NCI-H1048 (cell line): ENCODE data around the gene FBXO46.

ENCODE experiments used
- DNase-seq: peaks from one replicate; lab custom pipeline; 2025; lab: John Stamatoyannopoulos, UW

FBXO46 gene, protein sequence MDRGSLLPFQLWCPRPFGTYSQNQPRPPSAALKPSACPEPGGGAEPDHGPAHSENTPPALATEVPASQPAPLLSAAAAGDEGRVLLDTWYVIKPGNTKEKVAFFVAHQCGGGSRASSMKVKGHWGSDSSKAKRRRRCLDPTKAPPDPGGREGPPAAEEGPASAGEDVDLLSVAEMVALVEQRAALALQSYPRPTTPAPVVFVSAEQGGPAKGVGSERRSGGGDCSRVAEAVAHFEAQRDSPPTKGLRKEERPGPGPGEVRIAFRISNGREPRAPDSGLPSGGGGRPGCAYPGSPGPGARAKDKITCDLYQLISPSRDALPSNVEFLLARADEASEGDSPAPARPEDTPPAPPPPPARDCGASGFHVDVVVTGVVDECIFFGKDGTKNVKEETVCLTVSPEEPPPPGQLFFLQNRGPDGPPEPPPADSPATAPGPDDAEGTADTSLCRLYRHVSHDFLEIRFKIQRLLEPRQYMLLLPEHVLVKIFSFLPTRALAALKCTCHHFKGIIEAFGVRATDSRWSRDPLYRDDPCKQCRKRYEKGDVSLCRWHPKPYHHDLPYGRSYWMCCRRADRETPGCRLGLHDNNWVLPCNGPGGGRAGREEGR

DNA sequence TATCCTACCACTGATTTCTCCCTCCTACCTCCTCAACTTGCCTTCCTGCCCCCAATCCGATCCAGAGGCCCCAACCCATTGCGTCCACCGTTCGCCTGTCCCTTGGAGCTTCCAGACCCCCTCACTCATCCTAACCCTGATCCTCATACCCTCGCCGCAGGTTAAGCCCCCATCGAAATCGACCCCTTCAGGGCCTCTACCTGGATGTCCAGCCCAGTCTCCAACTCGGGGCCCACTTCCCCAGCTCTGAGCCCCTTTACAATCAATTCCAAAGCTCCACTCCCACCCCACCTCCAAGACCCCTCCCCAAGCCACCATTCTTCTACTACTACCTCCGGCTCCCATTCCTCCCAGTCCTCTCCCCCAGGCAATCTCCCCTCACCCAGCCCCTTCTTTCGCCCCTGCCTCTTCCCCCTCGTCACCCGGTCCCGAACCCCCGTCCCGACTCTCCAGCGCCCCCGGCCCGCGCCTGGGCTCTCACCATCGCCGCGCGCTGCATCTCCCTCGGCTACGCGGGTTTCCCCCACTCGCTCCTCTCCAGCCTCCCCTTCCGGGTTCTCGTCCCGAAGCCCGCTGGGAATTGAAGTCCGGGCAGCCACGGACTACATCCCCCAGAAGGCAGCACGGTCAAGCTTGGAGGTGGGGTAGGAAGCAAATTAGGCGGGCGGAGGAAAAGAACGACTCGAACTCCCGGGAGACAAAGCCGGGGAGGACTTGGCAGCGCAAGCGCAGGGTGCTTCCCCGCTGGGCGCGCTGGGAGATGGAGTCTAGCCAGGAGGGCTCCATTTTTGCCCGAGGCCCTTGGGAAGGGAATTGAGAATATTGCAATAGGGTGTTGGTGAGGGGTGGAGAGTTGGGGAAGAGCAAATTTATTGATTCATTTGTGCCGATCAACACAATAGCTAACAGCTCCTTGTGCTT lies at the start of gene FBXO46:
Gene FBXO46, minus strand, starts transcription at position 529 of the 921 bp plus-strand sequence. CDS start 17,401 bp downstream, outside the sequence.
- peak; percentile 94 for DNase-seq

DNA sequence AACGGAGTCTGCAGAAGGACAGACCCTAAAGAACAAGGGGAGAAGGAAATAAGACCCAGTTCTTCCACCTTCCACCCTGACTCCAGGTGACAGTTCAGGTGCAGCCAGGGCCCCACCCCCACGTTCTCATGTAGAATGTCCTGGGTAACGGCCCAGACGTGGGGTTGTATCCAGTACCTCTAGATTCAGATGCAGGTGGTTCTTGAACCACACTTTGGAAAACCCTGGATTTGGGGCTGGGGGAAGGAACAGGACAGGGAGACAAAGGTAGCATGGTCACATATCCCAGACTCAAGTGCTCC lies 49.4 kb upstream of the FBXO46 start:
- DNase-seq: no peak

DNA sequence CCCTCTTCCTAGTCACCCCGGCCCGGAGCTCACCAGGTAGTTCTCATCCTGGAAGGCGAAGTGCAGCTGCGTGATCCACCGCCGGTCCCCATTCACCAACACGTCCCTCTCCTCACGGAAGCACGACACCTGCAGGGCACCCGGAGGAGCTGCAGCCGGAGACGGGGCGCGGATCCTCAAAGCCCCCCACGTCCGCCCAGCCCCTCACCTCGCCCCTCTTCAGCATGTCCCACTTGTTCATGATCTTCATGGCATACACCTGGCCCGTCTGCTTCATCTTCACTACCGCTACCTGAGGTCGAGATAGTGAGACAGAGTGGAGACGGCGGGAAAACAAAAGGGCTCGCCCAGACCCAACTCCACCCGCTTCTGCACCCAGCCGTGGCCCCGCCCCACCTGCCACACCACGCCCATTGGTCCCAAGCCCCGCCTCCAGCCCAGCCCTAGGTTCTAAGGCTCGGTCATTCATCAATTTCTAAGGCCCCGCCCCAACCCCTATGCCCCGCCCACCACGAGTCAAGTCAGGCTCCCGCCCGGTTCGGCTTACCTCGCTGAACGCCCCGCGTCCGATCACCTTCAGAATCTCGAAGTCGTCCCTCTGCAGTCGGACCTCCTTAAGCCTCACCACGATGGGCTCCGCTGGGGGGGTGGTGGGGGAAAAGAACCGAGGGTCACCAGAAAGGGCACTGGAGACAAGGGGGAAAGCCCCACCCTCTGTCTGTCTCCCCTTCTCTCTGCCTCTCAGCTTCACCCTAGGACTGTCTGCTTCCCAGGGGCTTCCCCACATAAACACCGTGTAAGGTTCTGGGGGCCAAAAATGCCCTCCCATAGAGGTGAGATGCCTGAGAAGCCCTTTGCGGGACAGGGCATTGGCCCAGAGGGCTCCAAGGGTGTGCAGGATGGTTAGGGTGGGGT lies 48.8 kb upstream of the FBXO46 start:
- DNase-seq: peak; percentile 79

DNA sequence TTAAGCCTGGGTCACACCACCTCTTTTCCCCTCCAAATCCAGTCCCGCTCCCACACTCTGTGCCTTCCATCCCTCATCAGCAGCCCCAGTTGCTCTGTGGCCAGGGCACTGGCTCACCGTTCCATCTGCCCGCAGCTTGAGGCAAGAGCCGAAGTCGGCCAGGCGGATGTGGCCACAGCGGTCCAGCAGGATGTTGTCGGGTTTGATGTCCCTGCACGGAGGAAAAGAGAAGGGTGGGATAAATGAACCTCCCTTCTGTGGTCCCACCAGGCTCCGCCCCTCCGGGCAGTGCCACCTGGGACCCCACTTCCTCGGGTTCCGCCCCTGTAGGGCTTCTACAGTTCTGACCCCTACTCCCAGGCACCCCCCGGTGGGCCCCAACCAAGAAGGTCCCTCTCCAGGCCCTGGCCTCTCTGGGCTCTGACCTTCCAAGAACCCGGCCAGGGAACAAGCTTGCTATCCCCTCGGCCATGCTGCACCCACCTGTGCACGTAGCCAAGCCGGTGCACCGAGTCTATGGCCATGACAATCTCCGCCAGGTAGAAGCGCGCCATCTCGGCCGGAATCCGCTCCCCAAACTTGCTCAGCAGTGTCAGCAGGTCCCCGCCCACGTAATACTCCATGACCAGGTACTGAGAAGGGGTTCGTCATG lies 47.4 kb upstream of the FBXO46 start:
- DNase-seq: no peak

DNA sequence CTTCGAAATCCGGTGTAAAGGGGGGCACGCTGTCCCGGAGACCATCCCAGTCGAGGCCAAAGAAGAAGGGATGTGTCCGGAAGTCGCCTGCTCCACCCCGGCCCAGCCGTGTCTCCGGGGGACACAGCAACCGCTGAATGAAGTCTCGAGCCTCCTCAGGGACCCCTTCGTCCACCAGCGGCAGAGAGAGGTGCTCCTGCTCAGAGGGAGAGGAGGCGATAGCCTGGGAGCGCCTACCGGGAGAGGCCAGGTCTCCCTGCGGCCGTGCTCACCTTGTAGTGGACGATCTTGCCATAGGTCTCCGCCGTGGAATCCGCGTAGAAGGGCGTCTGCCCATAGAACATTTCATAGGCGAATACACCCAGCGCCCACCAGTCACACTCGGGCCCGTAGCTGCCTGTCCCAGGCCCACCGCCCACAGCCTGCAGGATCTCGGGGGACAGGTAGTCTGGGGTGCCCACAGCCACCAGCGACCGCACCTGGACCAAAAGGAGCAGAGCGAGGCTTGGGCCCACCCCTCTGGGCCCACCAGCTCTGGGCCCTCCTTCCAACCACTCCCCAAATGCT lies 46.8 kb upstream of the FBXO46 start:
- no peak for DNase-seq

DNA sequence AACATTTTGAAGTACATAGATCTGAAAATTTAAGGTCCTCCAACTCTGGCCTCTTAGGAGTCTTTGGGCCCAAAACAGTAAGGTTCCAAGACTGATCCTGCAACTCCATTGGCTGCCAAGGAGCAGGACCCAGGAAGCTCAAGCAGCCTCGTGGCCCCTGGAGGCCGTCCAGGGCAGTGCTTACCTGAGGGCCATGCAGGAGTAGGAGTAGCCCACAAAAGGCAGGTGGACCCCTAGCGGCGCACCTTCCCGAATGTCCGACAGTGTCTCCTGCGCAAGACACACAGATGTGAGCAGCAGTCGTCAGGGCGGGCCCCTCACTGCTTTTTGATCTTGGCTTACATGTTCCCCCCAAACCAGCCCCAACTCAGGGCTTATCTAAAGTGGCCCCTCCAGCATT lies 44.1 kb upstream of the FBXO46 start:
- DNase-seq: no peak

DNA sequence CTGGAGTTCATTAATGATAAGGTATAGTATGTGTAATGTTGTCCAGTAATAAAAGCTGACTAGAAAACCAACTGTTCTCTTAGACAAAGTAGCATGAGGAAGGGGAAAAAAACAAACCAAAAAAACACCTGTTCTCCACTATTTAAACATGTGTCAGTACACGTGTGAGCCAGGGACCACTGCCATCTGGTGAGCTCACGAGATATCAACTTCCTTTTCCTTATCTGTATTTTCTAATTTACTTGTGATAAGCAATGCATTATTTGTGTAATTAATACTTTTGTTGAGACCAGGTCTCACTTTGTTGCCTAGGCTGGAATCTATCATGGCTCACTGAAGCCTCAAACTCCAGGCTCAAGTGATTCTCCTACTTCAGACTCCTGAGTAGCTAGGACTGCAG lies 42.7 kb upstream of the FBXO46 start:
- DNase-seq: no peak

GRCh38 chr19:45772912-45773311 lies 42.2 kb upstream of the FBXO46 start:
- DNase-seq: no peak

GRCh38 chr19:45772130-45772840 lies 41.6 kb upstream of the FBXO46 start:
- no peak for DNase-seq

DNA sequence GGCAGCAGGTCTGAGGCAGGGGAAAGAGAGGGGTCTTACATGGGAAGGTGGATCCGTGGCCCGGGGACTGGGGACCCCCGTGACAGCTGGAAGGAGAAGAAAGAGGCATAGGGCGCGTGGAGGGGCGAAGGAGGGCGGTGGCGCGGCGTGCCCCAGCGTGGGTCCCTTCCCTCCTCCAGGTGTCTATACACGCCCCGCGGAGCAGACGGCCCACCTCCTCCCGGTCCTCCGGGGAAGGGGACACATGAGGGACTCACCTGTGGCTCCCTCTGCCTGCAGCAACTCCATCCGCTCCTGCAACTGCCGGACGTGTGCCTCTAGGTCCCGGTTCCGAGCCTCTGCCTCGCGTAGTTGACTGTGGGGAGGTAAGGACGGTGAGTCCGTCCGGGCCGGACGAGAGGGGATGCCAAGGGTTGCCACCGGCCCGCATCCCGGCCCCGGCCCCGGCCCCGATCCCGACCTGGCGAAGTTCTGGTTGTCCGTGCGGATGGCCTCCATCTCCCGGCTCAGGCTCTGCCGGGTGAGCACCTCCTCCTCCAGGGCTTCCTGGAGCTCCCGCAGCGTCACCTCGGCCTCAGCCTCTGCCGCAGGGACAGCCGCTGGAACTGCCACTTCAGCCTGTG lies 40.7 kb upstream of the FBXO46 start:
- no peak for DNase-seq

- peak; percentile 96 for DNase-seq
These were observed 39.8 kb upstream of the FBXO46 start for GRCh38 chr19:45770192-45771101.

DNA sequence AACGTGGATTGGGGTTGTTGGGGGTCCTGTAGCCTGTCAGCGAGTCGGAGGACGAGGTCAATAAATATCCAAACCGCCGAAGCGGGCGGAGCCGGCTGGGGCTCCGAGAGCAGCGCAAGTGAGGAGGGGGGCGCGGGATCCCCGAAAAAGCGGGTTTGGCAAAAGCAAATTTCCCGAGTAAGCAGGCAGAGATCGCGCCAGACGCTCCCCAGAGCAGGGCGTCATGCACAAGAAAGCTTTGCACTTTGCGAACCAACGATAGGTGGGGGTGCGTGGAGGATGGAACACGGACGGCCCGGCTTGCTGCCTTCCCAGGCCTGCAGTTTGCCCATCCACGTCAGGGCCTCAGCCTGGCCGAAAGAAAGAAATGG lies 39.1 kb upstream of the FBXO46 start:
- no peak for DNase-seq

- DNase-seq: peak; percentile 90
These were observed 38.5 kb upstream of the FBXO46 start, which contains the start of gene SIX5 for GRCh38 chr19:45768984-45769782. TSS of gene SIX5 (minus strand) at chr19:45769252. CDS start at chr19:45768844, 408 bp downstream.

DNA sequence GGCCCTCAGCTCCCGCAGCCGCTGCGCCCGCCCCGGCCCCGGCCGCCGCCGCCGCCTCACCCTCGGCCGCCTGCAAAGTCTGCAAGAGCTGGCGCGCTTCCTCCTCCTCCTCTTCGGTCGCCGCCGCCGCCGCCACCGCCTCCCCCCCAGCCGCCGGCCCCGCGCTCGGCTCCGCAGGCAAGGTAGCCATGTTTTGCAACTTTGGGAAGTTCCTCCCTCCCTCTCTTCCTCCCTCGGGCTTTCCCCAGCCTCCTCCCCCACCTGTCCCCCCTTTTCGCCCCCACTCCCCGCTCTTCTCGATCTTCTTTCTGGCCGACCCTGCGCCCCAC lies 37.9 kb upstream of the FBXO46 start:
- no peak for DNase-seq

DNA sequence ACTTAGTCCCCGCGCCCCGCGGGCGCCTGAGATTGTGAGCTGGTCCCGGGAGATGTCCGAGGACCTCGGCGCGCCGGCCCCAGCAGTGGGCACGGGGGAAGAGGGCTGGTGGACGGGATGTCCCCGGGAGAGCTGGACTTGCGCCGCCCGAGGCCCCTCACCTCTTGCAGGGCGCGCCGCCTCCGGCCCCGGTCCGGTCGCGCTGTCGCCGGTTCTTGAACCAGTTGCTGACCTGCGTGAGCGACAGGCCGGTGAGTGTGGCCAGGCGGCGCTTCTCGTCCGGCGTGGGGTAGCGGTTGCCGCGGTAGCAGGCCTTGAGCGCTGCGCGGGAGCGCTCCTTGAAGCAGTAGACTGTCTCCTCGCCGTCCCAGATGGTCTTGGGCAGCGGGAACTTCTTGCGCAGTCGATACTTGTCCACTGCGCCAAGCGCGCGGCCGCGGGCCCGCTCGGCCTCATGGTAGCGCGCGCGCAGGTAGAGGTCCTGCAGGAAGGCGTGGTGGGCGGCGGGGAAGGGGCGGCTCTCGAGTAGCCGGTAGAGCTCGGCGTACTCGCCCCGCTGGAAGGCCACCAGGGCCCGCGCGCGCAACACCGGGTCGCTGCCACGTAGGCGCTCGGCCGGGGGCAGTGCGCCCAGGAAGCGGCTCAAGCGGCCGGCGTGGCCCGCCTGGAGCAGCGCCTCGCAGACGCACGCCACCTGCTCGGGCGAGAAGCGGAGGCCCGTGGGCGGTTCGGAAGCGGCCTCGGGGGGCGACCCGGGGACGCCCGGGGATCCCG lies 37.4 kb upstream of the FBXO46 start:
- DNase-seq: no peak

DNA sequence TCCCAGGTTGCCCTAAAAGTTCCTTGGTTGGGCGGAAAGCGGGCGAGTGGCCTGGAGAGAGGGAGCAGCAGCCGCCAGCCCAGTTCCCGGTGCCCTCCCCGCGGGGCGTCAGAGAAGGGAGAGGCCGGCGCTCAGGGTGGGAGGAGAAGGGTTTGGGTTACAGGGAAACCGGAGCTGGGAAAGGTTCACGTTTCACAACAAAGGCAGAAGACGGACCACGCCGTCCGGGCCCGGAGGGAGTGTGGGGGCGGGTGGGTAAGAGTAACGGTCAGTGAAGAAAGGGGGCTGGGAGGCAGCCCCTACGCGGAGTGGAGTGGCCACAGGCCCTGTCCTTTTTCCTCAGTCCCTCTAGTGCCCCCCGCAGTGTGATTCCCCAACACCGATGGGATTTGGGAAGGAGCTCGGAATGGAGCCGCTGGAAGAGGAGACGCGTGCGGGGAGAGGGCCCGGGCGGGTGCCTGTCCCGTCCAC lies 36.7 kb upstream of the FBXO46 start:
- no peak for DNase-seq

DNA sequence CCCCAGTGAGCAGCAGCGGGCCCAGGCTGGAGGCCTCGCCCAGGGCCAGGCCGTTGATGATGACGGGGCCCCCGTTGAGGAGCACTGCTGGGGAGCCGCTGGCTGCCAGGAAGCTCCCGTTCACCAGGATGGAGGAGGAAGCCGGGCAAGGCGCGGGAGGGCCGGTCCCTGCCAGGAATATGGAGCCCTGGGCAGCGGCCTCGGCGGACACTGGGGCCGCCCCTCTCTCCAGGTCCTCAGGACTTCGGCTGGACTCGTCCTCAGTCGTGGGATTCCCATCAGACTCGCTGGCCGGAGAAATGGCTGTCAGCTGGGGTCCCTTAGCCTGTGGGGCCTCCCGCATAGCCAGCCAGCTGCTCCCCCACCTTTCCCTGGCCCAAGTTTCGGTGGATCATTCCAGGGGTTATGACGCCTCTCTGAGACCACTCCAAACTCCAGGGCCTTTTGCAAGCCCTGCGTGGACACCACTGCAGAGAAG lies 36.2 kb upstream of the FBXO46 start:
- DNase-seq: no peak
